Measurements from ENCODE around the gene SPG11. TPM values are rescaled to one million over a fixed set of nuclear protein-coding genes. Genes with fewer than 3 reads are reported as not detected.

The SPG11 gene
- total and polyA plus RNA-seq, 9 of the 15 experiments (the other 6 are each of a cell fraction or from before 2014, with no cell fraction given): 23.3 to 71.2 (median 45.6) TPM

GRCh38 chr15:44536302-44536961 lies 127.0 kb downstream of the SPG11 start (continued):
- no peak for TF ChIP-seq ZNF655 (CRISPR knock-in tag; IDR thresholded peaks at IDR 0.05)
- TF ChIP-seq EHMT2 (IDR thresholded peaks at IDR 0.05): no peak
- TF ChIP-seq CEBPG (CRISPR knock-in tag; IDR thresholded peaks at IDR 0.05): no peak
- no peak for TF ChIP-seq CEBPG (tag; conservative IDR thresholded peaks at IDR 0.05 in 1 of 2, IDR thresholded peaks at IDR 0.05 in 1 of 2)
- TF ChIP-seq ZNF140 (CRISPR knock-in tag; IDR thresholded peaks at IDR 0.05): no peak
- TF ChIP-seq HMGN3 (IDR thresholded peaks at IDR 0.05; ENCODE audit: borderline replicate concordance, extremely low read depth, insufficient read length, low read depth, low read length): peak; percentile 14
- no peak for TF ChIP-seq ZNF239 (CRISPR knock-in tag; IDR thresholded peaks at IDR 0.05)
- TF ChIP-seq SMAD1 (IDR thresholded peaks at IDR 0.05; ENCODE audit: low read depth, low read length, partially characterized antibody): no peak
- TF ChIP-seq MITF (IDR thresholded peaks at IDR 0.05): no peak
- no peak for TF ChIP-seq PPARD (CRISPR knock-in tag; IDR thresholded peaks at IDR 0.05)
- TF ChIP-seq SAFB (IDR thresholded peaks at IDR 0.05; ENCODE audit: borderline replicate concordance, low read depth, low read length): no peak
- TF ChIP-seq NCOA4 (IDR thresholded peaks at IDR 0.05; ENCODE audit: partially characterized antibody): no peak
- no peak for TF ChIP-seq SMAD2 (IDR thresholded peaks at IDR 0.05; ENCODE audit: low read depth, low read length)
- no peak for TF ChIP-seq FUS (optimal IDR thresholded peaks at IDR 0.05; ENCODE audit: low read depth, low read length)
- peak; percentile 12; the same call in 1 of the 2 replicates for TF ChIP-seq ILF3 (IDR thresholded peaks at IDR 0.05; ENCODE audit: borderline replicate concordance)
- no peak for TF ChIP-seq RBM25 (IDR thresholded peaks at IDR 0.05; ENCODE audit: low read depth, low read length, severe bottlenecking)
- no peak for TF ChIP-seq TAF9B (IDR thresholded peaks at IDR 0.05; ENCODE audit: partially characterized antibody)
- TF ChIP-seq ZFP36 (IDR thresholded peaks at IDR 0.05; ENCODE audit: low read depth, low read length, partially characterized antibody): peak; percentile 31
- TF ChIP-seq NFATC3 (IDR thresholded peaks at IDR 0.05): no peak
- peak; percentile 38; the same call in 1 of the 2 replicates for TF ChIP-seq GMEB1 (CRISPR knock-in tag; IDR thresholded peaks at IDR 0.05)
- TF ChIP-seq POLR3G (IDR thresholded peaks at IDR 0.05; ENCODE audit: extremely low read depth, insufficient read length, insufficient replicate concordance): no peak
- peak; percentile 54; the same call in 1 of the 2 replicates for TF ChIP-seq MTA3 (IDR thresholded peaks at IDR 0.05; ENCODE audit: borderline replicate concordance)
- no peak for TF ChIP-seq ZSCAN32 (CRISPR knock-in tag; IDR thresholded peaks at IDR 0.05)
- TF ChIP-seq ZNF384 (IDR thresholded peaks at IDR 0.05; ENCODE audit: low read depth, low read length): no peak
- no peak; a peak in 1 of 4 replicates for TF ChIP-seq SIX5 (IDR thresholded peaks at IDR 0.05; ENCODE audit: borderline replicate concordance in 1 of 2, insufficient read depth in 1 of 2, low read depth in 1 of 2, low read length in 2 of 2)
- no peak for TF ChIP-seq C11orf30 (IDR thresholded peaks at IDR 0.05; ENCODE audit: low read depth)

Measured in K562 (cell line).